H7 (cell line): ENCODE results near the gene RUNDC1. TPM values are rescaled to one million over a fixed set of nuclear protein-coding genes. Genes with fewer than 3 reads are reported as not detected.
"Not testable (repeated sequence)": the region's sequence is repeated elsewhere in the genome, so short reads cannot be mapped to it uniquely, and the experiment has no call there.

Source experiments
- DNase-seq: peaks from one replicate; pipeline ENCODE4 v3.0.0; 2012
- H3K27me3 ChIP-seq: 2 replicates; pipeline ENCODE4 v1.6.0; 2011; ENCODE audit warnings: mild to moderate bottlenecking, low read length; ENCODE audit not compliant: control insufficient read depth, insufficient read depth
- H3K36me3 ChIP-seq: replicated peaks from 2 replicates; pipeline ENCODE4 v1.5.1; 2011; ENCODE audit warnings: low read length; ENCODE audit not compliant: control insufficient read depth, insufficient read depth
- H3K4me3 ChIP-seq: 2 replicates; pipeline ENCODE4 v1.5.1; 2011; ENCODE audit warnings: low read depth, mild to moderate bottlenecking, control low read depth, low read length, moderate library complexity; ENCODE audit not compliant: insufficient read depth
- total RNA-seq: library from RNA; depleted of rRNA; stranded (reverse); fragments of >200 nt; shearing (Covaris generic); gene quantifications from 2 replicates; pipeline ENCODE4 v1.2.3, GENCODE V29; 2014

Gene RUNDC1
- total RNA-seq, 1 experiment from 2014 or later, result 8.3 TPM

GRCh38 chr17:42979511-42980273 is 673 bp upstream of the RUNDC1 start, which contains the start of gene PTGES3L:
TSS of gene PTGES3L (minus strand) at chr17:42980080. CDS start at chr17:42980053, 27 bp downstream.
- peak; percentile 85 for DNase-seq
- Histone ChIP-seq H3K4me3 (peak within 1 kb of the TSS; percentile 85), H3K36me3 (no peaks in the 10 kb centered on the region), H3K27me3 (no peaks in the 10 kb centered on the region)

GRCh38 chr17:42980766-42981397 is 517 bp downstream of the RUNDC1 start:
- Histone ChIP-seq H3K36me3 (no peaks in the 10 kb centered on the region), H3K27me3 (no peaks in the 10 kb centered on the region), H3K4me3 (peak overlapping the region; percentile 85)
- peak; percentile 88 for DNase-seq

DNA sequence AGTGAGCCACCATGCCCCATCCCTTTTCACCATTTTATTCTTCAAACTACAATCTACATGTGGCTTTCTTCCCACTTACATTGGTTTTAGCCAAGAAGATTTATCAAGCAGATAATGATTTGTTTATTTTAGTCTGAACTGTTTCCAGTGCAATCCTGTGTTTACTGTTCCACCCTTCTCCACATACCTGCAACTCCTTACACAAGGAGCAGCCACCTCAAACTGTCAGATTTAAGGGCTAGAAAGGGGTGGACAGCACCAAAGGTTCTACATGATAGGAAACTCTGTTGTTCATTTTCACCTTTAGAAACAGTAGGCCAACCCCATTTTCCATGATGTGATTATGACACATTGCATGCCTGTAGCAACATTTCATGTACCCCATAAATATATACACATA is 1.9 kb downstream of the RUNDC1 start:
- Histone ChIP-seq H3K4me3 (no peak overlapping the region), H3K27me3 (no peaks in the 10 kb centered on the region), H3K36me3 (peaks cover 2% of the 10 kb centered on the region)
- no peak for DNase-seq

DNA sequence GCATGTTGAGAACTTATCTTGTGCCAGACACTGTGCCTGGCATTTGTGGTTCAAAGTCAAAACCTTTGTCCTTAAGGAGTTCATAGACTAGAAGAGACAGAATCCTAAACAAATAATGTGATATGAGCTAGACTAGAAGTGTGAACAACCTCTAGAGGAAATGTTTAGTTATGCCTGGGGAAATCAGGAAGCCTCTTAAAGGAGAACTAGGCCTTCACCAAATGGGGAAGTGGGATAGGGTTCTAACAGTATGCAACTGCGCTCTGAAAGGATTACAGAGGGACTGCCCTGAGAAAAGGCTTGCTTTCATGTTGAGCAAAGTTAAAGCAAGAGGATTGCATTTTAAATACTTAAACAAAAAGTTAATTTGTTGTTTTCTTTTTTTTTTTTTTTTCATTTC is 4.9 kb downstream of the RUNDC1 start:
- H3K36me3 ChIP-seq, result peaks cover 8% of the 10 kb centered on the region
- no peak overlapping the region for H3K4me3 ChIP-seq
- no peak for DNase-seq
- no peaks in the 10 kb centered on the region for H3K27me3 ChIP-seq

DNA sequence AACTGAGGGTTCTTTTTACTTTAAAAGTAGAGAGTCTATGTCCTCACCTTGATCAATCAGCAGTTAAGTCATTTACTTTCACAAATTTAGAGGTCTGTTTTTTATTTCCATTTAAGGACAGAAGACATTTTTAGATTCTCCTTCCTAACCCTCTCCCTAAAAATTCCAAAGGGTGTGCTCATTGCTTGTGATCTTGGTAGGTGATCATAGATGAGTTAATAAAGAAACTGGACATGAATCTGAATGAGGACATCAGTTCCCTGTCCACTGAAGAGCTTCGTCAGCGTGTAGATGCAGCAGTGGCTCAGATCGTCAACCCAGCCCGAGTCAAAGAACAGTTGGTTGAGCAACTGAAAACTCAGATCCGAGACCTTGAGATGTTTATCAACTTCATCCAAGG is 8.8 kb downstream of the RUNDC1 start:
- Histone ChIP-seq H3K36me3 (peaks cover 19% of the 10 kb centered on the region), H3K27me3 (no peaks in the 10 kb centered on the region), H3K4me3 (no peak overlapping the region)
- DNase-seq, result no peak

- Histone ChIP-seq H3K36me3 (peaks cover 19% of the 10 kb centered on the region), H3K4me3 (no peak overlapping the region), H3K27me3 (no peaks in the 10 kb centered on the region)
- DNase-seq, result no peak
Measured at GRCh38 chr17:42989726-42990652, 9.6 kb downstream of the RUNDC1 start.

- H3K36me3 ChIP-seq, result peaks cover 19% of the 10 kb centered on the region
Measured at GRCh38 chr17:42991471-42991870, 11.1 kb downstream of the RUNDC1 start.

DNA sequence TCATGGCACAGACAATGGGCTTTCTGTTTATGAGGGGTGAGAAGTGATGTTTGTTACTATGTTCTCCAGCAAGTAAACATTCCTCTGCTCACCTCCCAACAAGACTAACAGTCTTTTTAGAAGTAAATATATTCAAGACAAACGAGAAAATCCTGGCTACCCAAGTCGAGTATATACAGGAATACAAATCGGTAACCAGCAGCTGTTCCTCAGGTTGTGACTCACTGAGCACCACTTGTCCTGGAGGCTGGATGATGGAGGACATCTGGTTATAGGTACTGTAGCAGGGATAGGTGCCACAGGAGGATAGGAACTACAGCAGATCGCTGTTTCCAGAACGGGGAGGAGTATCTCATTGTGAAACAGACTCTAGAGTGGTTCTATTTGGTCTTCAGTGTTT is 12.5 kb downstream of the RUNDC1 start:
- H3K36me3 ChIP-seq, result peaks cover 16% of the 10 kb centered on the region
- DNase-seq, result no peak
- no peaks in the 10 kb centered on the region for H3K27me3 ChIP-seq
- no peak overlapping the region for H3K4me3 ChIP-seq

More at GRCh38 chr17:42991471-42991870, 11.1 kb downstream of the RUNDC1 start:
- no peaks in the 10 kb centered on the region for H3K27me3 ChIP-seq
- DNase-seq, result no peak
- no peak overlapping the region for H3K4me3 ChIP-seq

GRCh38 chr17:42993913-42994312 is 13.5 kb downstream of the RUNDC1 start:
- not testable (repeated sequence) for DNase-seq, H3K4me3 ChIP-seq, H3K27me3 ChIP-seq
- H3K36me3 ChIP-seq, result peaks cover 16% of the 10 kb centered on the region

- peaks cover 24% of the 10 kb centered on the region for H3K36me3 ChIP-seq
- peak overlapping the region; percentile 28 for H3K4me3 ChIP-seq
- no peak for DNase-seq
- no peaks in the 10 kb centered on the region for H3K27me3 ChIP-seq
Measured at GRCh38 chr17:42997390-42997983, 17.1 kb downstream of the RUNDC1 start.

DNA sequence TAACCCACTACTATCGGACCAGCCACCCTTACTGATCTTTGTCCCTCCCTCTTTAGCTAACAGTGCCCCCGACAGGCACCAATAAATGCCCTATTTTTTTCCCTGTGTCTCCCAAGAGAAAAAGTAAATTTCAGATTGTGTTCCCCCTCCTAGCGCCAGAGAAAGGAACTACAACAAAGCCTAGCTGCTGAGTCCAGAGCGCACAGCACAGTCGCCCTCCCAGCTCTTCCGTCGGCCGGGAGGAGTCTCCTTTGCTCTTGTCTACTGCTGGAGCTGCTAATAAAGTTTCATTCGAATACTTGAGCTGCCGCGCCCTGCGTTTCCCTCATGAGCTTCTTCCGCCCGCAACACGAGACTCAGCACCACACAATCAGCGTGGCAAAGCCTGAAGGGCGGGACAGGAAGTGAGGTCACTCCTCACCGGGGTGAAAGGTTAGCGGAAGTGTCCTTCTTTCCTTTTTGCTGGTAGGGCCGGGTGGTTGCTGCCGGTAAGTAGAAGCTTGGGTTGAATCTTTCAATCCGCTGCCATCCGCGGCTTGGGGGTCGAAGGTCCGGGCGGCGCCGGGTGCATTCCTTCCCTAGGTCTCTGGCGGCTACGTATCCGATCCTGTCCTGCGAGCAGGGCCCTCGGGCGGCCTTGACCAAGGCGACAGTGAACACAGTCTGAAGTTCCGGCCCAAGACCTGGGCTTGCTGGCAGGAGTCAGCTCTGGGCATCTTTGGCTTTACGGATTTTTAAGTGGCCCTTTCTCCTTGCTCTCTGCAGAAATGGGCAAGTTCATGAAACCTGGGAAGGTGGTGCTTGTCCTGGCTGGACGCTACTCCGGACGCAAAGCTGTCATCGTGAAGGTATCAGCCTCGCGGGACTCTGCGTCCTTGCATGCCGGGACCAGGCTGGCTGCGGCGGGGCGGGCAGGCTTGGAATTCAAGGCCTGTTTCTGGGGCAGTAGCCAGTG is 17.9 kb downstream of the RUNDC1 start, which contains the start of gene RPL27:
TSS of gene RPL27 (plus strand) at position 436 of the 955 bp plus-strand sequence. CDS start at position 768, 332 bp downstream.
- Histone ChIP-seq H3K27me3 (no peaks in the 10 kb centered on the region), H3K4me3 (peak within 1 kb of the TSS; percentile 96), H3K36me3 (peaks cover 30% of the 10 kb centered on the region)
- DNase-seq, result peak; percentile 93

GRCh38 chr17:42999003-42999525 is 18.7 kb downstream of the RUNDC1 start:
- peaks cover 34% of the 10 kb centered on the region for H3K36me3 ChIP-seq
- H3K27me3 ChIP-seq, result no peaks in the 10 kb centered on the region
- DNase-seq, result no peak
- peak overlapping the region; percentile 96 for H3K4me3 ChIP-seq

GRCh38 chr17:43000894-43001293 is 20.5 kb downstream of the RUNDC1 start:
- not testable (repeated sequence) for H3K27me3 ChIP-seq, DNase-seq, H3K4me3 ChIP-seq
- H3K36me3 ChIP-seq, result peaks cover 34% of the 10 kb centered on the region
